VCaP (cell line): ENCODE results near the gene AIFM2.

Experiments used
- H3K27ac ChIP-seq: fragments of 450-650 bp; 2 replicates; pipeline ENCODE4 v1.5.1; 2017
- CTCF ChIP-seq: fragments of 450-650 bp; conservative IDR thresholded peaks from 2 replicates; pipeline ENCODE4 v1.5.1; 2017; ENCODE audit warnings: mild to moderate bottlenecking, moderate library complexity

The AIFM2 gene

GRCh38 chr10:70119623-70120022 lies 13.0 kb downstream of the AIFM2 start:
- TF ChIP-seq CTCF = no peak
- no peak overlapping the region for H3K27ac ChIP-seq

GRCh38 chr10:70119197-70119596 lies 13.4 kb downstream of the AIFM2 start:
- no peak for TF ChIP-seq CTCF
- H3K27ac ChIP-seq = no peak overlapping the region

- TF ChIP-seq CTCF = no peak
- H3K27ac ChIP-seq = no peak overlapping the region
Measured at GRCh38 chr10:70118196-70118595, 14.4 kb downstream of the AIFM2 start.

- no peak for TF ChIP-seq CTCF
- H3K27ac ChIP-seq = no peak overlapping the region
Measured at GRCh38 chr10:70117646-70118045, 15.0 kb downstream of the AIFM2 start.

- peak; percentile 89 for TF ChIP-seq CTCF
- H3K27ac ChIP-seq = no peak overlapping the region
Measured at GRCh38 chr10:70115948-70116682, 16.5 kb downstream of the AIFM2 start.

- no peak for TF ChIP-seq CTCF
- no peak overlapping the region for H3K27ac ChIP-seq
Measured at GRCh38 chr10:70114902-70115301, 17.7 kb downstream of the AIFM2 start.

- TF ChIP-seq CTCF = no peak
- no peak overlapping the region for H3K27ac ChIP-seq
Measured at GRCh38 chr10:70112071-70112470, 20.6 kb downstream of the AIFM2 start.
